ENCODE data around the gene KANSL1. TPM values are rescaled to one million over a fixed set of nuclear protein-coding genes. Genes with fewer than 3 reads are reported as not detected.

KANSL1 gene
- total RNA-seq, 1 experiment from 2014 or later, result 52.5 TPM

GRCh38 chr17:46205975-46206374 lies 12.7 kb upstream of the KANSL1 start:
- Histone ChIP-seq H3K27ac (no peak overlapping the region), H3K36me3 (ENCODE audit: low read depth) (peaks cover 6% of the 10 kb centered on the region; the same call in 1 of the 2 replicates), H3K79me2 (ENCODE audit: low read depth) (peaks cover 71% of the 10 kb centered on the region), H3K4me1 (replicated peaks; ENCODE audit: insufficient read depth) (no peaks in the 10 kb centered on the region), H3K9me2 (ENCODE audit: insufficient read depth) (no peaks in the 10 kb centered on the region), H3K4me3 (no peak overlapping the region), H3K4me2 (no peak overlapping the region), H3K9me3 (ENCODE audit: insufficient read depth, low read depth) (no peaks in the 10 kb centered on the region; the same call in 1 of the 2 replicates), H3F3A (ENCODE audit: insufficient read depth, low read depth) (no peaks in the 10 kb centered on the region), H3K27me3 (ENCODE audit: insufficient read depth, low read depth) (no peaks in the 10 kb centered on the region), H2AFZ (no peak overlapping the region), H4K20me1 (ENCODE audit: insufficient read depth) (peaks cover 2% of the 10 kb centered on the region; the same call in 1 of the 2 replicates)
- POLR2A ChIA-PET (ENCODE audit: unreplicated experiment), result no interaction called here
- intact Hi-C loops (cut with micrococcal nuclease; ENCODE audit: unreplicated experiment), result no loop called here
- no peak for DNase-seq
- BruUV-seq (replicated peaks), result no TSS peak
- CTCF ChIA-PET, result no interaction called here
- no peak for TF ChIP-seq EZH2 (IDR thresholded peaks at IDR 0.05; ENCODE audit: low read depth)

- H3K9me3 ChIP-seq (ENCODE audit: insufficient read depth, low read depth), result peaks cover 2% of the 10 kb centered on the region
- no peak overlapping the region for H3K4me2 ChIP-seq
- intact Hi-C loops (cut with micrococcal nuclease; ENCODE audit: unreplicated experiment), result no loop called here
- no peaks in the 10 kb centered on the region for H3K27me3 ChIP-seq (ENCODE audit: insufficient read depth, low read depth)
- H3K9me2 ChIP-seq (ENCODE audit: insufficient read depth), result no peaks in the 10 kb centered on the region
- BruUV-seq (replicated peaks), result no TSS peak
- ChIA-PET CTCF (interaction anchor here (0.7 kb wide), 1 partner anchor 16 kb away, joined by 3 read pairs; no protein-coding TSS in a partner anchor), POLR2A (ENCODE audit: unreplicated experiment) (no interaction called here)
- no peaks in the 10 kb centered on the region; the same call in 1 of the 2 replicates for H4K20me1 ChIP-seq (ENCODE audit: insufficient read depth)
- H3K36me3 ChIP-seq (ENCODE audit: low read depth), result peaks cover 12% of the 10 kb centered on the region; the same call in 1 of the 2 replicates
- H3K27ac ChIP-seq, result no peak overlapping the region
- peaks cover 88% of the 10 kb centered on the region for H3K79me2 ChIP-seq (ENCODE audit: low read depth)
- H3K4me3 ChIP-seq, result no peak overlapping the region
- no peak for DNase-seq
- no peak overlapping the region for H2AFZ ChIP-seq
- TF ChIP-seq CTCF (conservative IDR thresholded peaks at IDR 0.05) (no peak), EZH2 (IDR thresholded peaks at IDR 0.05; ENCODE audit: low read depth) (no peak)
- H3K4me1 ChIP-seq (replicated peaks; ENCODE audit: insufficient read depth), result no peaks in the 10 kb centered on the region
- peaks cover 13% of the 10 kb centered on the region; the same call in 1 of the 2 replicates for H3F3A ChIP-seq (ENCODE audit: insufficient read depth, low read depth)
Measured at GRCh38 chr17:46202424-46202823, 9.2 kb upstream of the KANSL1 start.

GRCh38 chr17:46201491-46201890 lies 8.3 kb upstream of the KANSL1 start:
- POLR2A ChIA-PET (ENCODE audit: unreplicated experiment), result interaction anchor here (0.5 kb wide), 1 partner anchor 41 kb away, joined by 10 read pairs; no protein-coding TSS in a partner anchor

More at GRCh38 chr17:46201491-46201890, 8.3 kb upstream of the KANSL1 start:
- no TSS peak for BruUV-seq (replicated peaks)
- Histone ChIP-seq H4K20me1 (ENCODE audit: insufficient read depth) (no peaks in the 10 kb centered on the region; the same call in 1 of the 2 replicates), H3K79me2 (ENCODE audit: low read depth) (peaks cover 91% of the 10 kb centered on the region), H3K9me3 (ENCODE audit: insufficient read depth, low read depth) (peaks cover 3% of the 10 kb centered on the region; the same call in 1 of the 2 replicates), H3F3A (ENCODE audit: insufficient read depth, low read depth) (peaks cover 13% of the 10 kb centered on the region; the same call in 1 of the 2 replicates), H3K36me3 (ENCODE audit: low read depth) (peaks cover 13% of the 10 kb centered on the region; the same call in 1 of the 2 replicates), H3K27me3 (ENCODE audit: insufficient read depth, low read depth) (no peaks in the 10 kb centered on the region), H3K4me2 (no peak overlapping the region), H3K27ac (no peak overlapping the region), H3K4me3 (no peak overlapping the region), H3K4me1 (replicated peaks; ENCODE audit: insufficient read depth) (no peaks in the 10 kb centered on the region), H2AFZ (no peak overlapping the region), H3K9me2 (ENCODE audit: insufficient read depth) (no peaks in the 10 kb centered on the region)
- intact Hi-C loops (cut with micrococcal nuclease; ENCODE audit: unreplicated experiment), result no loop called here
- TF ChIP-seq EZH2 (IDR thresholded peaks at IDR 0.05; ENCODE audit: low read depth) (no peak), CTCF (conservative IDR thresholded peaks at IDR 0.05) (no peak)
- CTCF ChIA-PET, result interaction anchor here (0.6 to 0.9 kb wide), 2 partner anchors 12 to 216 kb away, joined by 3 read pairs; no protein-coding TSS in a partner anchor
- DNase-seq, result no peak

Data from PC-9 (cell line).